Measurements from ENCODE around the gene FAM222B.
A peak's percentile ranks its signal among the peaks of the same experiment; 100 is the strongest.
"Not testable (repeated sequence)": the region's sequence is repeated elsewhere in the genome, so short reads cannot be mapped to it uniquely, and the experiment has no call there.

Gene FAM222B

DNA sequence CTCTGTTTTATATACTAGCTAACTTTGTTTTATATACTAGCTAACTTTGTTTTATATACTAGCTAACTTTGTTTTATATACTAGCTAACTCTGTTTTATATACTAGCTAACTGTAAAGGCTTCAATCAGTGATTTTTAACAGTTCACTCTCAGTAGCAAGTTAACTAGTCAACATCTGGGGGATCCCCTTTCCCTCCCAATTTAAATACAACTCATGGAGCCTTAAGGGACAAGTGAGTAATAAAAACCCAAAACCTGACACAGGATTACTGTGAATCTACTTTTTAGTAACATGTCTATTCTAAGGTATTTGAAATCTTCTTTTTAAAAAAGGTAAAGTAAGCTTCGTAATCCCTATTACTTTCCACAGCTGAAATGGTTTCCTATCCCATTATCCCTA lies 32.2 kb downstream of the FAM222B start:
- no peak overlapping the region for H3K9ac ChIP-seq (ENCODE audit: low read depth, low read length)
- no peaks in the 10 kb centered on the region for H3K27me3 ChIP-seq (ENCODE audit: control insufficient read depth, insufficient read depth, low read length)
- peak overlapping the region; percentile 96 for H3K27ac ChIP-seq (ENCODE audit: low read depth, low read length)
- H3K9me3 ChIP-seq (ENCODE audit: control insufficient read depth, insufficient read depth, low read length) = no peaks in the 10 kb centered on the region
- H3K4me3 ChIP-seq (ENCODE audit: low read depth, low read length) = peak overlapping the region; percentile 88
- peaks cover 15% of the 10 kb centered on the region for H3K36me3 ChIP-seq (ENCODE audit: control insufficient read depth, insufficient read depth, low read length)
- peaks cover 36% of the 10 kb centered on the region for H3K4me1 ChIP-seq (ENCODE audit: control insufficient read depth, insufficient read depth, low read length)

DNA sequence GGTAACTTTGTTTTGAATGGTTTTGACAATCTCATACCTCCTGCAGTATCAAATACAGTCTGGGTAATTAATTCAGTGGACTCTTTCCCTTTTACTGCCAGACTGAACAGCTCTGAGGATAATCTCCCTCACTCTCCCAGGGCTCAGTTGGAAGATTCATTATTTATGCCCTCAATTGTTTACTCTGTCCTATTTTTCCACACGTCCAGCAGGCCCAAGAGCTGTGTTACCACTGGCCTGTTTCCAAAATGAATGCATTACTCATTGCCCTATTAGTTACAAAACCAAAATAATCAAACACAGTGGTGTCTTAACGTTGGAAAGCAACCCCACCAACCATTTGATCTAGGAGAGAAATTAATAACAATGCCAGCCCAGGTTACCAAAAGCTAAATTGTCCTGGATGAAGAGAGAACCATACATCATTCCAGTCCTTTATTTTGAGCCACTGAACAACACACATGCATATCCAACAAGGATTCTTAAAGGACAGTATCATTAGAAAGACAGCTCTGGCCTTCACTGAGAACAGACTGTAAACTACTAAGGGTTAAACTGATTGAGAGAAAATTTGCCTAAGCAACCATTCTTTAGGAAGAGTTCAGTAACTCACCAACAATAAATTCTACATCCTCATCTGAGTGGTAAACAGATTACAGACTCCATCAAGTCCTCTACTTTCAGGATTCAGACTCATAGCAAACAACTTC lies 34.5 kb downstream of the FAM222B start:
- Histone ChIP-seq H3K27ac (ENCODE audit: low read depth, low read length) (peak overlapping the region; percentile 96), H3K4me3 (ENCODE audit: low read depth, low read length) (peak overlapping the region; percentile 36), H3K36me3 (ENCODE audit: control insufficient read depth, insufficient read depth, low read length) (peaks cover 34% of the 10 kb centered on the region), H3K4me1 (ENCODE audit: control insufficient read depth, insufficient read depth, low read length) (peaks cover 34% of the 10 kb centered on the region), H3K27me3 (ENCODE audit: control insufficient read depth, insufficient read depth, low read length) (no peaks in the 10 kb centered on the region), H3K9me3 (ENCODE audit: control insufficient read depth, insufficient read depth, low read length) (no peaks in the 10 kb centered on the region), H3K9ac (ENCODE audit: low read depth, low read length) (peak overlapping the region; percentile 54)

DNA sequence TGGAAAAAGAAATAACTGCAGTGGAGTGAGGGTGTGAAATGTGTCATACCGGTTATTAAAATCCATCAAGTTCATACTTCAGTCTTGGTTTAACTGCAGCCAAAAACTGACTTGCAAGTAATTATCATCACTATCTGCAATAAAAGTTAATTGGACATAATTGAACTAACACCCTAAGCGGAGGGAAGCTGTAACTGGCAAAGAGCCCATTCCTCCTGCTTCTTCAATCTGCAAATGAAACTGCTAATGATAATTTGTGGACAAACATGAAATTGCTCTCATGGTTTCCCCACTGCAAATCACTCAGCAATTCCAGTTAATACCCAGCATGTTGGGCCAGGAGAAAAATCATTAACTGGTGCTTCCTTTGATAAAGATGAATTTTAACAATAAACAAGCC lies 46.5 kb downstream of the FAM222B start:
- no peak overlapping the region for H3K9ac ChIP-seq (ENCODE audit: low read depth, low read length)
- no peaks in the 10 kb centered on the region for H3K9me3 ChIP-seq (ENCODE audit: control insufficient read depth, insufficient read depth, low read length)
- no peak overlapping the region for H3K4me3 ChIP-seq (ENCODE audit: low read depth, low read length)
- no peaks in the 10 kb centered on the region for H3K27me3 ChIP-seq (ENCODE audit: control insufficient read depth, insufficient read depth, low read length)
- H3K27ac ChIP-seq (ENCODE audit: low read depth, low read length) = no peak overlapping the region
- H3K4me1 ChIP-seq (ENCODE audit: control insufficient read depth, insufficient read depth, low read length) = no peaks in the 10 kb centered on the region
- peaks cover 14% of the 10 kb centered on the region; the same call in 1 of the 2 replicates for H3K36me3 ChIP-seq (ENCODE audit: control insufficient read depth, insufficient read depth, low read length)

DNA sequence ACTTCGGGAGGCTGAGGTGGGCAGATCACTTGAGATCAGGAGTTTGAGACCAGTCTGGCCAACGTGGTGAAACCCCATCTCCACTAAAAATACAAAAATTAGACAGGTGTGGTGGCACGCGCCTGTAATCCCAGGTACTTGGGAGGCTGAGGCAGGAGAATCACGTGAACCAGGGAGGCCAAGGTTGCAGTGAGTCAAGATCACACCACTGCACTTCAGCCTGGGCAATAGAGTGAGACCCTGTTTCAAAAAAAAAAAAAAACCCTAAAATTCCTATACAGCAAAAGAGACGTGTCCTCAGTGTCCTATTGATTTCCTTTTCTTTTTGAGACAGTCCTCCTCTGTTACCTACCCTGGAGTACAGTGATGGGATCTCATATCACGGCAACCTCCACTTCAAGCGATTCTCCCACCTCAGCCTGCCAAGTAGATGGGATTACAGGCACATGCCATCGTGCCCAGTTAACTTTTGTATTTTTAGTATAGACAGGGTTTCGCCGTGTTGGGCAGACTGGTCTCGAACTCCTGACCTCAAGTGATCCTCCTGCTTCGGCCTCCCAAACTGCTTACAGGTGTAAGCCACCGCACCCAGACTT lies 47.6 kb downstream of the FAM222B start:
- H3K27me3 ChIP-seq (ENCODE audit: control insufficient read depth, insufficient read depth, low read length); H3K9me3 ChIP-seq (ENCODE audit: control insufficient read depth, insufficient read depth, low read length); H3K4me1 ChIP-seq (ENCODE audit: control insufficient read depth, insufficient read depth, low read length): not testable (repeated sequence)

DNA sequence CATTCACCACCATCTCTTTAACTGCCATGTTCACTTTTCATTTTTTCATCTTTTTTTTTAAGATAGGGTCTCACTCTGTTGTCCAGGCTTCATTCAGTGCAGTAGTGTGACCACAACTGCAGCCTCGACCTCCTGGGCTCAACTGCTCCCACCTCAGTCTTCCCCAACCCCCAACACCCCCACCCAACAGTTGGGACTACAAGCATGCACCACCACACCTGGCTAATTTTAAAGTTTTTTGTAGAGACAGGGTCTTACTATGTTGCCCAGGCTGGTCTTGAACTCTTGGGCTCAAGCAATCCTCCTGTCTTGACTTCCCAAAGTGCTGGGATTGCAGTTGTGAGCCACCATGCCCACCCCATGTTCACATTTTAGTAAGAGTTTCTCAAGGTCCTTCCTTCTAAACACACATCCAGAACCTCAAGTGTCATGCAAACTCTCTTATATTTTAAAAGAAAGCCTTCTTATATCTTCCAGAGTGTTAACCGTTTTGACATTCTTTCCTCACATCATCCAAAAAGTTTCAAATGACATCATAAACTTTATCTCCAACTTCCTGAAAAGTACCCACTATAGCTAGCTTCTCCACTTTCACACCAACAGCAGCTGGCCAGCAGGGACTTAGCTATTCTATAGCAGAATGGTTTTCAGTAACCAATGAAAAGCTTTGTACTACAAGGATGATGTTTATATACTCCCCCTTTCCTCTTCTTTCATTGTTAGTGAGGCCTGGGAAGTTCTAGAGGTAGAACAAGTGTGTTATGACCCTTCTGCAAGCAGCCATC lies 49.5 kb downstream of the FAM222B start:
- Histone ChIP-seq H3K27me3 (ENCODE audit: control insufficient read depth, insufficient read depth, low read length) (no peaks in the 10 kb centered on the region), H3K27ac (ENCODE audit: low read depth, low read length) (no peak overlapping the region), H3K4me3 (ENCODE audit: low read depth, low read length) (no peak overlapping the region), H3K4me1 (ENCODE audit: control insufficient read depth, insufficient read depth, low read length) (no peaks in the 10 kb centered on the region), H3K9me3 (ENCODE audit: control insufficient read depth, insufficient read depth, low read length) (no peaks in the 10 kb centered on the region), H3K36me3 (ENCODE audit: control insufficient read depth, insufficient read depth, low read length) (peaks cover 23% of the 10 kb centered on the region; the same call in 1 of the 2 replicates), H3K9ac (ENCODE audit: low read depth, low read length) (no peak overlapping the region)

More for the DNA sequence above, 47.6 kb downstream of the FAM222B start:
- not testable (repeated sequence) for H3K9ac ChIP-seq (ENCODE audit: low read depth, low read length); H3K27ac ChIP-seq (ENCODE audit: low read depth, low read length); H3K4me3 ChIP-seq (ENCODE audit: low read depth, low read length)
- H3K36me3 ChIP-seq (ENCODE audit: control insufficient read depth, insufficient read depth, low read length) = peaks cover 16% of the 10 kb centered on the region; the same call in 1 of the 2 replicates

DNA sequence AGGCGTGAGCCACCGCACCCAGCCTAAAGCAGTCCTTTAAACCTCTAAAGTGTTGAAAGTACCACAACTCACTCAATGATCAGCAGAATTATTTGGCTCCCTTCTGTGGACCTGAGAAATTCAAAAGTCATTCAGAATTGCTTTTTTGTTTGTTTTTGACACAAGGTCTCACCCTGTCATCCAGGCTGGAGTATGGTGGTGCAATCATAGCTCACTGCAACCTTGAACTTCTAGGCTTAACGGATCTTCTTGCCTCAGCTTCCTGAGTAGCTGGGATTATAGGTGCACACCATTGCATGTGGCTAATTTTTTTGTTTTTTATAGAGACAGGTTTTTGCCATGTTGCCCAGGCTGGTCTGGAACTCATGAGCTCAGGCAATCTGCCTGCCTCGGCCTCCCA lies 54.5 kb downstream of the FAM222B start:
- Histone ChIP-seq H3K4me3 (ENCODE audit: low read depth, low read length) (no peak overlapping the region), H3K9ac (ENCODE audit: low read depth, low read length) (no peak overlapping the region), H3K9me3 (ENCODE audit: control insufficient read depth, insufficient read depth, low read length) (no peaks in the 10 kb centered on the region), H3K27me3 (ENCODE audit: control insufficient read depth, insufficient read depth, low read length) (no peaks in the 10 kb centered on the region), H3K4me1 (ENCODE audit: control insufficient read depth, insufficient read depth, low read length) (no peaks in the 10 kb centered on the region), H3K36me3 (ENCODE audit: control insufficient read depth, insufficient read depth, low read length) (peaks cover 17% of the 10 kb centered on the region; the same call in 1 of the 2 replicates), H3K27ac (ENCODE audit: low read depth, low read length) (no peak overlapping the region)

DNA sequence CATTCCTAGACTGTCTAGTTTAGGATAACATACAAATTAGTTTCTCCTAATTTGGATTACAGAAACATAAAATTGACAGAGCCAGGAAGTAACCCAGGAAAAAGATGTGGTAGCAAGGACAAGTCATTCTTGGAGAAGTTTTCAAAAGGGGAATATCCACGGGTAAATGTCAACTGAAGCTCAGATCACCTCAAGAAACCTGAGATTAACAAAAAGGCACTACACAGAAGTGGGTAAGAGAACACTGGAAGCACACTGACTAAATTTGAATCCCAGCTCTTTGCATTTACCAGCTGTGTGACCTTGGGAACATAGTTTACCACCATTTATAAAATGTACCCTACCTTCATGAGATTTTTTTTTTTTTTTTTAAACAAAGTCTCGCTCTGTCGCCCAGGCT lies 59.4 kb downstream of the FAM222B start:
- Histone ChIP-seq H3K9me3 (ENCODE audit: control insufficient read depth, insufficient read depth, low read length) (no peaks in the 10 kb centered on the region), H3K4me1 (ENCODE audit: control insufficient read depth, insufficient read depth, low read length) (no peaks in the 10 kb centered on the region), H3K4me3 (ENCODE audit: low read depth, low read length) (no peak overlapping the region), H3K27ac (ENCODE audit: low read depth, low read length) (no peak overlapping the region), H3K9ac (ENCODE audit: low read depth, low read length) (no peak overlapping the region), H3K36me3 (ENCODE audit: control insufficient read depth, insufficient read depth, low read length) (peaks cover 8% of the 10 kb centered on the region; the same call in 1 of the 2 replicates), H3K27me3 (ENCODE audit: control insufficient read depth, insufficient read depth, low read length) (no peaks in the 10 kb centered on the region)

DNA sequence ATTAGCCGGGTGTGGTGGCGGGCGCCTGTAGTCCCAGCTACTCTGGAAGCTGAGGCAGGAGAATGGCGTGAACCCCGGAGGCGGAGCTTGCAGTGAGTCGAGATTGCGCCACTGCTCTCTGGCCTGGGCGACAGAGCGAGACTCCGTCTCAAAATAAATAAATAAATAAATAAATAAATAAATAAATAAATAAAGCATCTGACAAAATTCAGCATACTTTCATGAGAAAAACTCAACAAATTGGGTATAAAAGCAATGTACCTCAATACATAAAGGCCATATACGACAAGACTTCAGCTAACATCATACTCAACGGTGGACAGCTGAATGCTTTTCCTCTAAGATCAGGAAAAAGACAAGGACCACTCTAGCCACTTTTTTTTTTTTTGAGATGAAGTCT lies 63.0 kb downstream of the FAM222B start:
- H3K27me3 ChIP-seq (ENCODE audit: control insufficient read depth, insufficient read depth, low read length); H3K27ac ChIP-seq (ENCODE audit: low read depth, low read length); H3K9me3 ChIP-seq (ENCODE audit: control insufficient read depth, insufficient read depth, low read length); H3K36me3 ChIP-seq (ENCODE audit: control insufficient read depth, insufficient read depth, low read length); H3K9ac ChIP-seq (ENCODE audit: low read depth, low read length); H3K4me3 ChIP-seq (ENCODE audit: low read depth, low read length); H3K4me1 ChIP-seq (ENCODE audit: control insufficient read depth, insufficient read depth, low read length): not testable (repeated sequence)

DNA sequence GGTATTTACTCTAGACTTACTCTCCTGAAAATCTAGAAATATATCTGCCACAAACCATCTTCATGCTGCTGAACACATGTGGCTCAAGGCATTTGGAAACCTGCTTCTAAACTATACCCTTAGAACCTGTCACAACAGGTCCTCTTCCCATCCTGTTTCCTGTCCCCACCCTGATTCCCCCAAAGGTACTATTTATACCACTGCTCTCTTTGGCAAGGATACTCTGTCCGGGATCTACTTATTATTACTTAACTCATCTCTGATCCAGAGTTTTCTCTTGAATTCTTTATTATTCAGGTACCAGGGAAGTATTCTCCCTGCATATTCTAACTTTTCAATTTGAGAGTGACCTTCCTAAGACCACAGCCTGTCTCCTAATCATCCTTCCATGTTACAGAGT lies 65.4 kb downstream of the FAM222B start:
- no peaks in the 10 kb centered on the region for H3K4me1 ChIP-seq (ENCODE audit: control insufficient read depth, insufficient read depth, low read length)
- no peaks in the 10 kb centered on the region for H3K9me3 ChIP-seq (ENCODE audit: control insufficient read depth, insufficient read depth, low read length)
- H3K27me3 ChIP-seq (ENCODE audit: control insufficient read depth, insufficient read depth, low read length) = no peaks in the 10 kb centered on the region
- H3K27ac ChIP-seq (ENCODE audit: low read depth, low read length) = no peak overlapping the region
- H3K9ac ChIP-seq (ENCODE audit: low read depth, low read length) = no peak overlapping the region
- H3K4me3 ChIP-seq (ENCODE audit: low read depth, low read length) = no peak overlapping the region
- peaks cover 8% of the 10 kb centered on the region; the same call in 1 of the 2 replicates for H3K36me3 ChIP-seq (ENCODE audit: control insufficient read depth, insufficient read depth, low read length)

DNA sequence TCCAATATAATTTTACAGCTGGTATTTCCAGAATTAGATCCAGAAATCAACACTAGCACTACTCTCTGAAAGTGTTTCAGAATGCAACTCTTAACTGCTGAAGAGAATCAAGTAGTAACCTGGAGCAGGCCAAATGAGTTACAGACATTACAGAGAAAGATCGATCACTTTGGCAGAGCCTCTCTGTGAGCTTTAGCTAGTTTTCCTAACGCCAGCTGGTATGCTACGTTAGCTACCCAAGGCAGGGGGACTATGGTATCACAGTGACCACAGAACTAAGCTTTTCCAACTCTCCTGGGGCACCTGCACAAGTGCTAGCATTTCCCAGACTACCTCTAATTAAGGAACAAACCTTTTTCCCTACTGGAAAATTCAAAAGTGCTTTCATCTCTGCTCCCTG lies 68.4 kb downstream of the FAM222B start:
- Histone ChIP-seq H3K36me3 (ENCODE audit: control insufficient read depth, insufficient read depth, low read length) (no peaks in the 10 kb centered on the region), H3K27me3 (ENCODE audit: control insufficient read depth, insufficient read depth, low read length) (no peaks in the 10 kb centered on the region), H3K4me1 (ENCODE audit: control insufficient read depth, insufficient read depth, low read length) (no peaks in the 10 kb centered on the region), H3K4me3 (ENCODE audit: low read depth, low read length) (no peak overlapping the region), H3K9ac (ENCODE audit: low read depth, low read length) (no peak overlapping the region), H3K27ac (ENCODE audit: low read depth, low read length) (no peak overlapping the region), H3K9me3 (ENCODE audit: control insufficient read depth, insufficient read depth, low read length) (no peaks in the 10 kb centered on the region)

DNA sequence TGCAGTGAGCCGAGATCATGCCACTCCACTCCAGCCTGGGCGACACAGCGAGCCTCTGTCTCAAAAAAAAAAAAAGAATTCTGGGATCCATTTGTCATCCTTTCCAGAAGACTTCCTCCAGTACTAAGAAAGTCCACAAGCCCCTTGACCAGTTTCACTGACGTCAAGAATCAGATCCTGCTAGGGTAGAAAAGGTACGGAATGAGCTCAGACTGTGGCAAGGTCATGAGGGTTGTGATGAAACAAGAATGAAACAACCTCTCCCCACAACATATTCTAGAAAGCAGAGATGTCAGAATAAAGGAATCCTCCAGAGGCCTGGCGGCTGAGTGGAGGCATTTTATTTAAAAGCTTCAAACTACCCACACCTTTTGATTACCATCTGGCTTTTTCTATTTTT lies 68.9 kb downstream of the FAM222B start:
- no peaks in the 10 kb centered on the region for H3K9me3 ChIP-seq (ENCODE audit: control insufficient read depth, insufficient read depth, low read length)
- H3K27ac ChIP-seq (ENCODE audit: low read depth, low read length) = no peak overlapping the region
- H3K27me3 ChIP-seq (ENCODE audit: control insufficient read depth, insufficient read depth, low read length) = no peaks in the 10 kb centered on the region
- no peak overlapping the region for H3K4me3 ChIP-seq (ENCODE audit: low read depth, low read length)
- no peaks in the 10 kb centered on the region for H3K4me1 ChIP-seq (ENCODE audit: control insufficient read depth, insufficient read depth, low read length)
- H3K36me3 ChIP-seq (ENCODE audit: control insufficient read depth, insufficient read depth, low read length) = no peaks in the 10 kb centered on the region
- no peak overlapping the region for H3K9ac ChIP-seq (ENCODE audit: low read depth, low read length)

Data from HUES48 (cell line).